GM21529 (cell line): ENCODE data around the gene NANOS1.
A peak's percentile ranks its signal among the peaks of the same experiment; 100 is the strongest.
"Not testable (repeated sequence)": the region's sequence is repeated elsewhere in the genome, so short reads cannot be mapped to it uniquely, and the experiment has no call there.

Source experiments
- ATAC-seq: cut with Tn5 transposase; IDR thresholded peaks from one replicate; pipeline ENCODE4 v1.9.1; 2021; ENCODE audit not compliant: unreplicated experiment

NANOS1 gene

GRCh38 chr10:119006451-119007210 is 22.9 kb upstream of the NANOS1 start:
- no peak for ATAC-seq

- ATAC-seq: no peak
Measured at GRCh38 chr10:119007211-119007574, 22.3 kb upstream of the NANOS1 start.

- no peak for ATAC-seq
Measured at GRCh38 chr10:119020627-119020946, 8.9 kb upstream of the NANOS1 start.

- ATAC-seq: no peak
Measured at GRCh38 chr10:119022846-119023552, 6.5 kb upstream of the NANOS1 start.

GRCh38 chr10:119023553-119023868 is 6.0 kb upstream of the NANOS1 start:
- ATAC-seq: no peak

- ATAC-seq: no peak
Measured at GRCh38 chr10:119024882-119025281, 4.6 kb upstream of the NANOS1 start.

GRCh38 chr10:119025336-119025735 is 4.2 kb upstream of the NANOS1 start:
- ATAC-seq: no peak

- ATAC-seq: no peak
Measured at GRCh38 chr10:119025776-119026175, 3.7 kb upstream of the NANOS1 start.

GRCh38 chr10:119026301-119027110 is 3.0 kb upstream of the NANOS1 start:
- no peak for ATAC-seq

GRCh38 chr10:119028445-119028899 is 1.0 kb upstream of the NANOS1 start:
- not testable (repeated sequence) for ATAC-seq

- peak; percentile 56 for ATAC-seq
Measured at GRCh38 chr10:119028900-119029612, 458 bp upstream of the NANOS1 start.

- ATAC-seq: peak; percentile 68
Measured at GRCh38 chr10:119030421-119031250, 1.1 kb downstream of the NANOS1 start.

GRCh38 chr10:119031496-119032059 is 2.1 kb downstream of the NANOS1 start:
- no peak for ATAC-seq

- no peak for ATAC-seq
Measured at GRCh38 chr10:119039161-119039560, 9.6 kb downstream of the NANOS1 start.

- no peak for ATAC-seq
Measured at GRCh38 chr10:119041326-119041725, 11.8 kb downstream of the NANOS1 start.

GRCh38 chr10:119042169-119042568 is 12.7 kb downstream of the NANOS1 start:
- no peak for ATAC-seq

- no peak for ATAC-seq
Measured at GRCh38 chr10:119045561-119045960, 16.0 kb downstream of the NANOS1 start.

- no peak for ATAC-seq
Measured at GRCh38 chr10:119049361-119049760, 19.8 kb downstream of the NANOS1 start.

GRCh38 chr10:119049777-119050176 is 20.3 kb downstream of the NANOS1 start:
- no peak for ATAC-seq

GRCh38 chr10:119051775-119052174 is 22.3 kb downstream of the NANOS1 start:
- ATAC-seq: no peak
